NB4 (cell line): ENCODE results near the gene DIRAS2.

Source experiments
- CTCF ChIP-seq: IDR thresholded peaks from one replicate; pipeline ENCODE4 v1.5.1; 2012; ENCODE audit warnings: low read depth, low read length
- MYC ChIP-seq: IDR thresholded peaks from 2 replicates; pipeline ENCODE4 v1.6.1; 2011; ENCODE audit warnings: low read depth, low read length
- POLR2A ChIP-seq: IDR thresholded peaks from 2 replicates; pipeline ENCODE4 v1.6.1; 2011; ENCODE audit warnings: mild to moderate bottlenecking; ENCODE audit not compliant: insufficient read length; ENCODE audit errors: extremely low read depth

GRCh38 chr9:90612957-90613356 lies 29.7 kb downstream of the DIRAS2 start:
- no peak for TF ChIP-seq CTCF
- no peak for TF ChIP-seq POLR2A
- TF ChIP-seq MYC: no peak
